ENCODE measurements around the gene KANSL1. TPM values are rescaled to one million over a fixed set of nuclear protein-coding genes. Genes with fewer than 3 reads are reported as not detected.

Gene KANSL1
- total and polyA plus RNA-seq, 2 experiments from 2014 or later = 37.3 to 84.3 TPM

DNA sequence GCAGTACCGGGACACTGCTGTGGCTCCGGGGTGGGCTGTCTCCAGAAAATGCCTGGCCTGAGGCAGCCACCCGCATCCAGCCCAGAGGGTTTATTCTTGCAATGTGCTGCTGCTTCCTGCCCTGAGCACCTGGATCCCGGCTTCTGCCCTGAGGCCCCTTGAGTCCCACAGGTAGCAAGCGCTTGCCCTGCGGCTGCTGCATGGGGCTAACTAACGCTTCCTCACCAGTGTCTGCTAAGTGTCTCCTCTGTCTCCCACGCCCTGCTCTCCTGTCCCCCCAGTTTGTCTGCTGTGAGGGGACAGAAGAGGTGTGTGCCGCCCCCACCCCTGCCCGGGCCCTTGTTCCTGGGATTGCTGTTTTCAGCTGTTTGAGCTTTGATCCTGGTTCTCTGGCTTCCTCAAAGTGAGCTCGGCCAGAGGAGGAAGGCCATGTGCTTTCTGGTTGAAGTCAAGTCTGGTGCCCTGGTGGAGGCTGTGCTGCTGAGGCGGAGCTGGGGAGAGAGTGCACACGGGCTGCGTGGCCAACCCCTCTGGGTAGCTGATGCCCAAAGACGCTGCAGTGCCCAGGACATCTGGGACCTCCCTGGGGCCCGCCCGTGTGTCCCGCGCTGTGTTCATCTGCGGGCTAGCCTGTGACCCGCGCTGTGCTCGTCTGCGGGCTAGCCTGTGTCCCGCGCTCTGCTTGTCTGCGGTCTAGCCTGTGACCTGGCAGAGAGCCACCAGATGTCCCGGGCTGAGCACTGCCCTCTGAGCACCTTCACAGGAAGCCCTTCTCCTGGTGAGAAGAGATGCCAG, 181.3 kb downstream of the KANSL1 start:
- Histone ChIP-seq H3K27me3 (no peaks in the 10 kb centered on the region), H3K4me1 (ENCODE audit: insufficient read depth) (no peaks in the 10 kb centered on the region), H3K9me3 (ENCODE audit: low read depth) (no peaks in the 10 kb centered on the region), H4K20me1 (ENCODE audit: insufficient read depth, poor library complexity, severe bottlenecking) (no peaks in the 10 kb centered on the region), H3K36me3 (replicated peaks; ENCODE audit: insufficient read depth, low read depth) (no peaks in the 10 kb centered on the region), H3K79me2 (no peaks in the 10 kb centered on the region), H3K4me3 (no peak overlapping the region), H3K9me2 (replicated peaks; ENCODE audit: insufficient read depth) (no peaks in the 10 kb centered on the region), H2AFZ (no peak overlapping the region), H3K4me2 (no peak overlapping the region), H3K27ac (no peak overlapping the region)
- WGBS (ENCODE audit: low lambda C conversion rate, missing lambda C conversion rate) = 85% methylated on average over 23 of the region's 28 CpGs
- TF ChIP-seq EZH2 (IDR thresholded peaks at IDR 0.05; ENCODE audit: borderline replicate concordance) (no peak), EZH2phosphoT487 (IDR thresholded peaks at IDR 0.05; ENCODE audit: low read depth, severe bottlenecking, unreplicated experiment) (no peak)
- TF ChIP-seq, protein P1, sequence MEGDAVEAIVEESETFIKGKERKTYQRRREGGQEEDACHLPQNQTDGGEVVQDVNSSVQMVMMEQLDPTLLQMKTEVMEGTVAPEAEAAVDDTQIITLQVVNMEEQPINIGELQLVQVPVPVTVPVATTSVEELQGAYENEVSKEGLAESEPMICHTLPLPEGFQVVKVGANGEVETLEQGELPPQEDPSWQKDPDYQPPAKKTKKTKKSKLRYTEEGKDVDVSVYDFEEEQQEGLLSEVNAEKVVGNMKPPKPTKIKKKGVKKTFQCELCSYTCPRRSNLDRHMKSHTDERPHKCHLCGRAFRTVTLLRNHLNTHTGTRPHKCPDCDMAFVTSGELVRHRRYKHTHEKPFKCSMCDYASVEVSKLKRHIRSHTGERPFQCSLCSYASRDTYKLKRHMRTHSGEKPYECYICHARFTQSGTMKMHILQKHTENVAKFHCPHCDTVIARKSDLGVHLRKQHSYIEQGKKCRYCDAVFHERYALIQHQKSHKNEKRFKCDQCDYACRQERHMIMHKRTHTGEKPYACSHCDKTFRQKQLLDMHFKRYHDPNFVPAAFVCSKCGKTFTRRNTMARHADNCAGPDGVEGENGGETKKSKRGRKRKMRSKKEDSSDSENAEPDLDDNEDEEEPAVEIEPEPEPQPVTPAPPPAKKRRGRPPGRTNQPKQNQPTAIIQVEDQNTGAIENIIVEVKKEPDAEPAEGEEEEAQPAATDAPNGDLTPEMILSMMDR (IDR thresholded peaks at IDR 0.05; ENCODE audit: poor library complexity) = no peak
- DNase-seq (ENCODE audit: low spot score) = no peak

DNA sequence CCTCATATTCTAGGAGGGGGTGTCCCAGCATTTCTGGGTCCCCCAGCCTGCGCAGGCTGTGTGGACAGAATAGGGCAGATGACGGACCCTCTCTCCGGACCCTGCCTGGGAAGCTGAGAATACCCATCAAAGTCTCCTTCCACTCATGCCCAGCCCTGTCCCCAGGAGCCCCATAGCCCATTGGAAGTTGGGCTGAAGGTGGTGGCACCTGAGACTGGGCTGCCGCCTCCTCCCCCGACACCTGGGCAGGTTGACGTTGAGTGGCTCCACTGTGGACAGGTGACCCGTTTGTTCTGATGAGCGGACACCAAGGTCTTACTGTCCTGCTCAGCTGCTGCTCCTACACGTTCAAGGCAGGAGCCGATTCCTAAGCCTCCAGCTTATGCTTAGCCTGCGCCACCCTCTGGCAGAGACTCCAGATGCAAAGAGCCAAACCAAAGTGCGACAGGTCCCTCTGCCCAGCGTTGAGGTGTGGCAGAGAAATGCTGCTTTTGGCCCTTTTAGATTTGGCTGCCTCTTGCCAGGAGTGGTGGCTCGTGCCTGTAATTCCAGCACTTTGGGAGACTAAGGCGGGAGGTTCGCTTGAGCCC, 182.5 kb downstream of the KANSL1 start:
- WGBS (ENCODE audit: low lambda C conversion rate, missing lambda C conversion rate) = 87% methylated on average over 16 of the region's 16 CpGs
- Histone ChIP-seq H3K4me3 (no peak overlapping the region), H3K4me2 (no peak overlapping the region), H3K4me1 (ENCODE audit: insufficient read depth) (no peaks in the 10 kb centered on the region), H3K9me2 (replicated peaks; ENCODE audit: insufficient read depth) (no peaks in the 10 kb centered on the region), H3K27me3 (no peaks in the 10 kb centered on the region), H2AFZ (no peak overlapping the region), H3K36me3 (replicated peaks; ENCODE audit: insufficient read depth, low read depth) (no peaks in the 10 kb centered on the region), H3K27ac (no peak overlapping the region), H3K79me2 (no peaks in the 10 kb centered on the region), H4K20me1 (ENCODE audit: insufficient read depth, poor library complexity, severe bottlenecking) (no peaks in the 10 kb centered on the region), H3K9me3 (ENCODE audit: low read depth) (no peaks in the 10 kb centered on the region)
- no peak for TF ChIP-seq EZH2 (IDR thresholded peaks at IDR 0.05; ENCODE audit: borderline replicate concordance)
- TF ChIP-seq EZH2phosphoT487 (IDR thresholded peaks at IDR 0.05; ENCODE audit: low read depth, severe bottlenecking, unreplicated experiment) = no peak
- TF ChIP-seq, protein P1 (IDR thresholded peaks at IDR 0.05; ENCODE audit: poor library complexity) = no peak
- DNase-seq (ENCODE audit: low spot score) = no peak

DNA sequence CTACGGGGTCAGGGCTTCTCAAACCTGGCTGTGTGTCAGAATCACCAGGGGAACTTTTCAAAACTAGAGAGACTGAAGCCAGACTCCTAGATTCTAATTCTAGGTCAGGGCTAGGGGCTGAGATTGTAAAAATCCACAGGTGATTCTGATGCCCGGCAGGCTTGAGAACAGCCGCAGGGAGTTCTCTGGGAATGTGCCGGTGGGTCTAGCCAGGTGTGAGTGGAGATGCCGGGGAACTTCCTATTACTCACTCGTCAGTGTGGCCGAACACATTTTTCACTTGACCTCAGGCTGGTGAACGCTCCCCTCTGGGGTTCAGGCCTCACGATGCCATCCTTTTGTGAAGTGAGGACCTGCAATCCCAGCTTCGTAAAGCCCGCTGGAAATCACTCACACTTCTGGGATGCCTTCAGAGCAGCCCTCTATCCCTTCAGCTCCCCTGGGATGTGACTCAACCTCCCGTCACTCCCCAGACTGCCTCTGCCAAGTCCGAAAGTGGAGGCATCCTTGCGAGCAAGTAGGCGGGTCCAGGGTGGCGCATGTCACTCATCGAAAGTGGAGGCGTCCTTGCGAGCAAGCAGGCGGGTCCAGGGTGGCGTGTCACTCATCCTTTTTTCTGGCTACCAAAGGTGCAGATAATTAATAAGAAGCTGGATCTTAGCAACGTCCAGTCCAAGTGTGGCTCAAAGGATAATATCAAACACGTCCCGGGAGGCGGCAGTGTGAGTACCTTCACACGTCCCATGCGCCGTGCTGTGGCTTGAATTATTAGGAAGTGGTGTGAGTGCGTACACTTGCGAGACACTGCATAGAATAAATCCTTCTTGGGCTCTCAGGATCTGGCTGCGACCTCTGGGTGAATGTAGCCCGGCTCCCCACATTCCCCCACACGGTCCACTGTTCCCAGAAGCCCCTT, 183.3 kb downstream of the KANSL1 start:
- H3K27me3 ChIP-seq = no peaks in the 10 kb centered on the region
- WGBS (ENCODE audit: low lambda C conversion rate, missing lambda C conversion rate) = 91% methylated on average over 33 of the region's 33 CpGs
- H3K79me2 ChIP-seq = no peaks in the 10 kb centered on the region
- H3K36me3 ChIP-seq (replicated peaks; ENCODE audit: insufficient read depth, low read depth) = no peaks in the 10 kb centered on the region
- H4K20me1 ChIP-seq (ENCODE audit: insufficient read depth, poor library complexity, severe bottlenecking) = no peaks in the 10 kb centered on the region
- H3K9me3 ChIP-seq (ENCODE audit: low read depth) = no peaks in the 10 kb centered on the region
- no peak overlapping the region for H3K4me2 ChIP-seq
- DNase-seq (ENCODE audit: low spot score) = no peak
- TF ChIP-seq EZH2phosphoT487 (IDR thresholded peaks at IDR 0.05; ENCODE audit: low read depth, severe bottlenecking, unreplicated experiment) = no peak
- TF ChIP-seq EZH2 (IDR thresholded peaks at IDR 0.05; ENCODE audit: borderline replicate concordance) = no peak
- TF ChIP-seq, protein P1 (IDR thresholded peaks at IDR 0.05; ENCODE audit: poor library complexity) = no peak
- no peak overlapping the region for H3K4me3 ChIP-seq
- H3K9me2 ChIP-seq (replicated peaks; ENCODE audit: insufficient read depth) = no peaks in the 10 kb centered on the region
- H2AFZ ChIP-seq = no peak overlapping the region
- H3K4me1 ChIP-seq (ENCODE audit: insufficient read depth) = no peaks in the 10 kb centered on the region
- H3K27ac ChIP-seq = no peak overlapping the region

Measured in hepatocyte (in vitro differentiated cells).